NCI-H526 (cell line): Measurements from ENCODE around the gene RAB11FIP4.
A peak's percentile ranks its signal among the peaks of the same experiment; 100 is the strongest.

ENCODE experiments used
- DNase-seq, 2 experiments: peaks; one replicate each; lab custom pipeline; 2025; lab: John Stamatoyannopoulos, UW

The RAB11FIP4 gene

DNA sequence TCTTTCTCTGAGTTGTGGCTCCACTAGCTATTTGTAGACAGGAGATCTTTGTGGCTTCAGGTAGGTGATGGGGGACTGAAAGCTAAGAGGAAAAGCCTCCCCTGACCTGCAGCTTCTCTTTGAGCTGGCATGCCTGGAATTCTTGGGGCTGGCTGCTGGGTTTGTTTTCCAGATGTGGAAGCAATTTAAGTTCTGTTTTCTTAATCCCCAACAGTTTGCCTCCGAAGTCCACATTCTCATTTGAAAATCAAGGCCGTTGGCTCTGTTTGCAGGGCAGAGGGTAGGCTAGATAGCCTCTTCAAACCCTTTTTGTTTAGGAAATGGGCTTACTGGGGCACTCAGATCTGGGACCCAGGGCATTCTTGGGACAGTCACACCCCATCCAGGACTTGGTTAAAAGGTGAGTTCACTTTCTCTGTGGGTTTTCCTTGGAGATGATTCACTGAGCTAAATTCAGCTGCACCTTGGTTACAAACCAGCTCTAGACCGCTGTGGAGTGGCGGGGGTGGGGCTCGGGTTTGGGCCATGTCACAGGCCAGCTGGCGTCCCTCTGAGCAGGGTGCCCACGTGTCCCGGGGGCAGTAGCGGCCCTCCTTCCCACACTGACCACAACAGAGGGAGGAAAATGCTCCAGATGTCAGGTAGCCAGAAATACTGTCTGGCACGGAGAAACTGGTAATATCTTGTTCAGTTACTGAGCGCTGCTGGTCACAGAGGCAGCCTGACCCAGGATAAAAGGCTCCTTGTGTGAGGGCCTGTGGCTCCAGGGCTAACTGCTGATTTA, 108.5 kb downstream of the RAB11FIP4 start:
- peak; percentile 47 to 71 for DNase-seq

DNA sequence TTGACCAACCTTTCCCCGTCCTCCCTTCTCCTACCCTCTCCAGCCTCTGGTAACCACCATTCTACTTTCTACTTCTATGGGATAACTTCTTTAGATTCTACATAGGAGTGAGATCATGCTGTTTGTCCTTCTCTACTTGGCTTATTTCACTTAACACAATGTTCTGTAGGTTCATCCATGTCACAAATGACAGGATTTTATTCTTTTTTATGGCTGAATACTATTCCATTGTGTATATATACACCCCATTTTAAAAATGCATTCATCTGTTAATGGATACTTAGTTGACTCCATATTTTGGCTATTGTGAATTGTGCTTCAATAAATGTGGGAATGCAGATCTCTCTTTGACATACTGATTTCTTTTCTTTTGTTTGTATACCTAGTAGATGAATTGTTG, 115.0 kb downstream of the RAB11FIP4 start:
- DNase-seq, result no peak

DNA sequence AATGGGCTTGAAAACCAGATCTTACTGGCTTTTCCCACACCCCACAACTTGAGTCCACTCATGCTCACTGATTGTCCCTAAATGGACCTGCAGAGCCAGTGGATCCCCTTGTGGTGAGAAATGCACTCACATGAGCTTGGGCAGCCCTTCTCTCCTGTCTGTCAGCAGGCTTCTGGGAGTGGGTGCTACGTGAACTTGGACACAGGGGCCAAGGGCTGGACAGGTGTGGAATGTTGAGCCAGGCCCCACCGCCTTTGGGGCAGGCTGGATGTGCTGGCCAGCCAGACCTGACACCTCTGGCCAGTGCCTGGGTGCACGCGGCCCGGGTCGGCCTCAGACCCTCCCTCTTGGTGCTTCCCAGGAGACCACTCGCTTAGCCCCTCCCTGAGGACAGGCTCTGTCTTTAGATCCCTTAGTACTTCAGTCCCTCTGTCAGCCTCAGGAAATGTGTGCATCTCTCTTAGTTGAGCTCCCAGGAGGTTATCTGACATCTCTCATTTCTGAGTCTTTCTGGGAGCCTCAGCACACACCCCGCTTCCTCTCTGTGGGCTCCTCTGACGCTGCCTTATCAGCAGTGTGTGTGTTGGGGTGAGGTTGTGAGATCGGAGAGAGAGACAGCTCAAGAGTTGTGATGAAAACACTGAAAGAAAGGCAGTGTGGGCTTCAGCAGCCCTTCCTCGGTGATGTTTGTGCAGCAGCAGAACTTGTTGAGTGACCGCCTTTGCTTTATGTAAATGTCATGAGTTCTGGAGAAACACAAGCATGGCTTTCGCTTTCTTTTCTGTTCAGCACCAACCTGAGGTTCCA, 117.0 kb downstream of the RAB11FIP4 start:
- DNase-seq, result peak in 1 of 2 experiments; percentile 14

DNA sequence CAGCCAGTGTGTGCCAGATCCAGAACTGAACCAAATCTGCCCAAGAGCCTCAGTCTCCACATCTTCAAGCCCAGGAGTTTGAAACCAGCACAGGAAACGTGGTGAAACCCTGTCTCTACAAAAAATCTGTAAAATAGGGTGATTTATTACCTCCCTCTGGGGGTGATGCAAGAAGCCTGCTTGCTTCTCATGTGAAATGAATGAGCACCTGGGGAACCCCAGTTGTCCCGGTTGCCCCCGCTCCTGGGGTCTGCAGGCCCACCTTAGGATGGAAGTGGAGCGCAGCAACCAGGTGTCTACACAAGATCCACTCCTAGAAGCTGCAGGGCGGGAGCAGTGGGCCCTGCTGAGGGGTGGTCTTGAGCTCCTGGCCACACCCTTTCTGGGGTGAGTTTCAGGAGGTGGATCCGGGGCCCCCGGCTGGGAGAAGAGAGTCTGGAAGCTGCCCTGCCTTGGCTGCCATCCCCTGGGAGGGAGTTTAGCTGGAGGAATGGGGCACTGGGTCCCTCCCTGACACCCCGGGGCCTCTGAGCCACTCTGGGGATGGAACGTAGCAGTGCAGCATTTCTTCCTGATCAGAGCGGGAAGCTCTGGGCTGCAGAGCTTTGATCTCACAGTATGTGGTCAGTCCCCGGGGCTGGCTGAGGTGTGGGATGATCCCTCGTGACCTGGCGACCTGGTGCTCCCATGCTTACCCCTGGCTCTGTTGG, 117.8 kb downstream of the RAB11FIP4 start:
- DNase-seq, result no peak

DNA sequence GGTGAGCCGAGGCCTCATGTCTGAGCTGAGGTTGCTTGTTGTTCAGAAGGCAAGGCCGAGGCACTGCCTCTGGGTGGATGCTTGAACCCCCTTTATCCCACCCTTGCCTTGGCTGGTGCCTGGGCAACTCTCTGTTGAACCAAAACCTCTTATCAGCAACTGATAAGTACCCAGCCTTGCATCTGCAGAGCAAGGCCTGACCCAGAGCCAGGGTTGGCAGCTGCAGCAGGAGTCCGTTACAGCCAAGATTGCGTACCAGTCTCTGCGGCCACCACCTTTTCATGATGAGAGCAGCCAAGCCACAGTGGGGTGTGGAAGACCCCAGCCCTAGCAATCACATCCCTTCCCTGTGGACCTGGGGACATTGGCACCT, 118.3 kb downstream of the RAB11FIP4 start:
- DNase-seq, result no peak

DNA sequence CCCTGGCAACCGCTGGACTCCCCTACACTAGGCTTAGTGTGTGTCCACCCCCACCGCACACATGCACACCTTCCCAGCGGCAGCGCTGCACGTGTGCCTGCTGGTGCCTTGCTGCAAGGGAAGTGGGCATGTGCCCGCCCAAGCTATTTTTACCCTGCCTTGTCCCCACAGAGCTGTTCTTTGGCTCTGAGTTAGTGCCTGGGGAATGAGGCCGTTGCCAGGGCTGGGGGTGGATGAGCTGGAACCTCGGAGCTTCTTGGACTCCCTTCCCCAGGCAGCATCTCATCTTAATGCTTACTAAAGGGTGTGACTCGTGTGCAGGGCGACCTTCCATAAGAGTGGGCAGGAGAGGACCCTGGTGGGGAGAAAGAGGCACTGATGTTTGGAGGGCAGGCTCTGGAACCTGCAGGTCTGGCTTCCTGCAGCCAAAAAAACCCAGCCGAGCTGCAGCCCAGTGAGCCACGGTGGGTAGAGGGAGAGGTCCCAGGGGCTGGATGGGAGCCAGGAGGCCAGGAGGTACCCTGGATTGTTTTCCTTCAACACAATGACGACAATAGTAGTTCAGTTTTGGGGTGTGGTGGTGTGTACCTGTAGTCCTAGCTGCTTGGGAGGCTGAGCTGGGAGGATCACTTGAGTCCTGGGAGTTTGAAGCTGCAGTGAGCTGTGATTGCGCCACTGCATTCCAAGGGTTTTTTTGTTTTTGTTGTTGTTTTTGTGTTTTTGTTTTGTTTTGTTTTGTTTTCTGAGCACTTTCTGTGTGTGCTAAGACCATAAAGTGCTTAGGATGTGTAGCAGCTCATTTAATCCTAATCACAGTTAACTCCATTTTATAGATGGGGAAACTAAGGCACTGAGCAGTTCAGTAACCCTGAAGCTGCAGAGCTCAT, 119.1 kb downstream of the RAB11FIP4 start:
- no peak for DNase-seq

DNA sequence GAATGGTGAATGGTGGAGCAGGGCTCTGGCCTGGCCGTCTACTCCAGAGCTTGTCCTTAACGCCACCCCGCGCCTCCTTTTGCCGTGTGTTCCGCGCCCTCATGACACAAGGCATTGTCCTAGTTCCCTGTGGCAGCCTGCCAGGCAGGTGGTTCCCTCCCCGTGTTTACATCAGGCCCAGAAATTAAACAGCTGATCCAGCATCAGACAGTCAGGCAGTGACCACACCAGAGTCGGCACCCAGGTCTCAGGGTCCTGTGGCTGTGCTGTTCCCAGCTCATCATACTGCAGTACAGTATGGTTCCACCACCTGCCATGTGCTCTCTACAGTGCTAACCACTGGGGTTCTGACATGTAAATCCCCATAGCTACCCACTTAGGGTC, 119.7 kb downstream of the RAB11FIP4 start:
- DNase-seq, result no peak

DNA sequence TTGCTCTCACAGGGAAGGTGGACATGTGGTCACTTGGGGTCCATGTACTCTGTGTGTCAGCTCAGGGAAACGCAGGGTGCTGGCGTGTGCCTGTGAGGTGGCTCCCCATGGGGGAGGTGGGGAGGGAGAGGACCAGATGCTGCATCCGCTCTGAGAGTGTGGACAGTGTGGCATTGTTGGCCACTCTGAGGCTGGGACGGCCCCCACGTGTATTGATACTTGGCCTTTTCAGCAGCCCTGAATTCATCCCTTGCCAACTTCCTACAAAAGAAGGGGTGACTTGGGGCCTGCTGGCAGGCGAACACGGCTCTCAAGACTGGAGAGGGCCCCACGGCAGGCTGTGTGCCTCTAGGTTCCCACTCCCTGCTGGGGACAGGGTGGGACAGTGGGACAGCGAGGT, 120.1 kb downstream of the RAB11FIP4 start:
- DNase-seq, result no peak

DNA sequence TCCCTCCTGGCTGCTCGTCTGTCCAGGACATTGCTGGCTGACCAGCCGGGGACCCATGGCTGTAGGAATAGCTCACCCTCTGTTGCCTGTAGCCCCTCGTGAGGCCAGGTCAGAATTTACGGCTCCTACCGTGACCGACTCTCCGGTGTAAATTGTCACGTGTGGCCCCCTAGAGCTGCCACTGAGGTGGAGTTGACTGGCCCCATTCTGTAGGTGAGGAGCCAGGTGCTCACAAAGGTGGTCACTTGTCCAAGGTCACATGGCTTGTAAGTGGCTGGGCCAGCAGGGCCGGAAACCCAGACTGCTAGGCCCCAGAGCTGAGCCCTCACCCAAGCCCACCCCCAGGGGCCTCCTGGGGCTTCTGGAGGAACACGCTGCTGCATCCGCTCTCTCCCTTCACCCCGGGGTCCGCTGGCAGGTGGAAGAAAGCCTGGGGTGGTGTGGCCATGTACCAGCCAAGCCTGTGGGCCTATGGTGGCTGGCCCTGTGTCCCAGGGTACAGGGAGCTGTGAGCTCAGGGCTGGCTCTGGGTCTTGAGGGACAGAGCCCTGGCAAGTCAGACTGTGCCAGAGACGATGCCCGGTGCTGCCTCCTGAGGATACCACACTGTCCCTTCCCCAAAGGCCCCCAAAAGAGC, 120.7 kb downstream of the RAB11FIP4 start:
- no peak for DNase-seq

DNA sequence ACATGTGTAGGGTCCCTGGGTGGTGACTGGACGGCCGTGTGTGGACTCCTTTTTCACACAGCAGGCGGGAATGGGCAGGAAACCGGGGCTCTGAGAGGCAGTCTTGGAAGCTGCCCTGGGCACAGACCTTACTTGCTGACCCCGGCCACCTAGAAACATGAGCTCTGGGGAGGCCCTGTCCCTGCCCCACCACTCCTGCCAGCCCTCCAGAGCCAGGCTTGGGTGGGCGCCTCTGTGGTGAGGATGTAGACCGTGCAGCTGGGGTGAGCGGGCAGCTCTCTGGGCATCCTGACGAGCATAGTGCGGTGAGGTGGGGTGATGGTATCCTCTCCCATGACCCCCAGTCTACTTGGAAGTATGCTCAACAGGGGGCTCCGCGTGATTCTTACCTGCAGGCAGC, 121.3 kb downstream of the RAB11FIP4 start:
- no peak for DNase-seq

DNA sequence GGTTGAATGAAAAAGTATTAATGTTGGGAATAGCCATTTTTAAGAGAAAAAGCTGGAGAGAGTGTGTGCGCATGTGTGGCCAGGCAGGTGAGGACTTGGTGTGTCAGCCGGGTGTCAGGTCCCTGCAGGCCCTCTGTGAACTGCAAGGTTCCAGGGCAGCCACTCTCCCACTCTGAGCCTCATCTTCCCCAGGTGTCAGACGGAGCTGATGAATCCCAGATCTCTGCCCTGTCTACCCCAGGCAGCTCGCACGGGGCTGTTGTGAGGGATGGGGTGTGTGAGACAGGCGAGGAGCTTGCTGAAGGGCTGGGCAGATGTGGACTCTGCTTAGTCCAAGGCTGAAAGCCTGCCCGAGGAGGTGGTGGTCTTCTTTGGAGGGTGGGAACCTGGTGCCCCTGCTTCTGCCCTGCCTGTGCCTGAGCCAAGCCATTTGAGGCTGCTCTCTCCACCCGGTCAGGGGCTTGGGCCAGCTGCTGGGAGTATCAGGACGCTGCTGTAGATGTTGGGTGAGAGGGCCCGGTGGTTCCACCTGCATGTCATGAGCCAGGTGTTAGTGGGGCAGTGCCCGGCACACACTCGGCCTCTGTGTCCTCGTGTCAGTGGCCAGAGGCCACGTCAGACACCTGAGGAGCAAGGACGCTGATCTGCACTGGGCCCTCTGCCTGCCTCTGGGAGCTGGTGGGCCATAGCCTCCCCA, 122.4 kb downstream of the RAB11FIP4 start:
- DNase-seq, result no peak

DNA sequence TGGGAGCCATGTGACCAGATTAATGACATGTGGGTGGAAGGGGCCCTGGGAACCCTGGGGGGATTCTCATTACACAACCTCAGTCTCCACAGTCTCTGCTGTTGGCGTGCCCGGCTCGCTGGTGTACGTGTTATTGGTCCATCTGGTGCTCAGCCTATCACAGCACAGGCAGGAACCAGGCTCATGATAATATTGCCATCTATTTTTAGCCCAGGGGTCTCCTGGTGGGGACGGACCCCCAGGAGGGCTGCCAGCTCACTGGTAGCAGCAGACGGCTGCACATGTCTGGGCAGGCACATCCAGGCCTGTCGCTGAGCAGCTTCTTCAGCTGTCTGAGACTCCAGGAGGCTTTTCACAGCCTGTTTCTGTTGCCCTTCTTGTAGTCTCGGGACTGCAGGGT, 123.8 kb downstream of the RAB11FIP4 start:
- DNase-seq, result no peak

DNA sequence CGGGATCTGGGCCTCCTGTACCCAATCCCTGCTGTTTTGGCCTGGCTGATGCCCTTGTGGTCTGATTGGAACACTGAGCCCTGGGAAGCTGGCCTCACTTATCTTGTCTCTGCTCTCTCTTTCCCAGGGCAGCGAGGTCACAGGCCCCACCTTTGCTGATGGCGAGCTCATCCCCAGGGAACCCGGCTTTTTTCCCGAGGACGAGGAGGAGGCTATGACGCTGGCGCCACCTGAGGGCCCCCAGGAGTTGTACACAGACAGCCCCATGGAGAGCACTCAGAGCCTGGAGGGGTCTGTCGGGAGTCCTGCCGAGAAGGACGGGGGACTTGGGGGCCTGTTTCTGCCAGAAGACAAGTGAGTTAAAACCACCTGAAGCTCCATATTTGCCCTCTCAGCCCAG, 126.0 kb downstream of the RAB11FIP4 start:
- peak in 1 of 2 experiments; percentile 72 for DNase-seq

DNA sequence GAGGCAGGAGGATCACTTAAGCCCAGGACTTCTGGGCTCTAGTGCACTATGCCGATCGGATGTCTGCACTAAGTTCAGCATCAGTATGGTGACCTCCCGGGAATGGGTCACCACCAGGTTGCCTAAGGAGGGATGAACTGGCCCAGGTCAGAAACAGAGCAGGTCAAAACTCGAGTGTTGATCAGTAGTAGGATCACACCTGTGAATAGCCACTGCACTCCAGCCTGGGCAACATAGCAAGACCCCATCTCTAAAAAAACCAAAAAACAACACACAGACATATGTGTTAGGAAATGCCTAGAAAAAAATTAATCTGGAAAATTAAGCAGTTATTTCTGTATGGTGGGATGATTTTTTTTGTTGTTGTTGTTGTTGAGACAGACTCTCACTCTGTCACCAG, 127.0 kb downstream of the RAB11FIP4 start:
- no peak for DNase-seq

DNA sequence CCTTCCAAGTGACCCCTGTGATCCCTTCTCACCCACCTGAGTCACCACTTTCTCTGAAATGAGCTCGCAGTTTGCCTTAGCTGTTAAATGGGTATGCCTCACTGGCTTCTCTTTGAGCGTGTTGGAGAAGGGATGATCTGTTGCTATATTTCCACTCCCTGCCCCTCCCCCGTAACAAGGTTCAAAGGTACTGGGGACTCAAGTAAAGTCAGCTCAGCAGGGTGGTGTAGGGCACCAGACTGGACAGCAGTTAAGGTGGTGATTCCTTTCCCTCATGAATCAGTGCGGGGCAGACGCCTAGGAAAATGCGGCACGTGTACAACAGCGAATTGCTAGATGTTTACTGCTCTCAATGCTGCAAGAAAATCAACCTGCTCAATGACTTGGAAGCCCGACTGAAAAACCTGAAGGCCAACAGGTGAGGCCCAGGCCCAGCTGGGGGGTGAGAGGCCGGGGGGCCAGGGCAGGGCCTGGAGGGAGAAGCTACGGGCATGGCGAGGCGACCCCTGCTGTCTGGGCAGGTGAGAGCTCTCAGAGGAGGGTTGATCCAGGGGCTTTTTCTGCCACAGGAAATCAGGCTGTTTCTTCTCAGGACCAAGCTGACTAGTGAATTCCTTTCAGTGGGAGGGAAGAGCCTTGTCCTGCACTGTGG, 130.3 kb downstream of the RAB11FIP4 start:
- DNase-seq, result no peak

DNA sequence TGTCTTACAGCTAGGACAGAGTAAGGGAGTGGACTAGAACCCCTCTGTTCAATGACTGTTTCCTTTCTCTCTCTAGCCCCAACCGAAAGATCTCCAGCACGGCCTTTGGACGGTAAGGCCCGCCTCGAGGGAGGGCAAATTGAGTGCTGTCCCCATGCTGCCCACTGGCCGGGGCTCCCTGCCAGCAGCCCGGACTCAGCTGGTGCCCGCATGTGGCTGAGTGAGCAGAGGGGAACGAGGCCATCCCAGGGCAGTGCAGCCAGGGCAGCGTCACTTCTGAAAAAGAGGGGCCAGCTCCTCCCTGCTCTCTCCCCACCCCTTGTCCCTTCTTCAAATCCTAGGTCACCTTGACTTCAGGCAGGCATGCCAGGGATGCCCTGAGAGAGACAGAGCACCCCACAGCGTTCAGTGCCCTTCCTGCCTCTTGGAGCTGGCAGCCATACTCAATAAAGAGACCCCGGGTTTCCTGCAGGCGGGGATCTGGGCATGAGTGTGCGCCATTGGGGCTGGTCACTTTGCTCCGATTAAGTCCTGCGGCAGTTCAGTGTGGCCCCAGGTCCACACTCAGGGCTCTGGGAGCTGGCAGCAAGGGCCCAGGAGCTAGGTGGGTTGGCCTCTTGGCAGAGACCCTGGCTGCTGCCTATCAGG, 130.9 kb downstream of the RAB11FIP4 start:
- no peak for DNase-seq

DNA sequence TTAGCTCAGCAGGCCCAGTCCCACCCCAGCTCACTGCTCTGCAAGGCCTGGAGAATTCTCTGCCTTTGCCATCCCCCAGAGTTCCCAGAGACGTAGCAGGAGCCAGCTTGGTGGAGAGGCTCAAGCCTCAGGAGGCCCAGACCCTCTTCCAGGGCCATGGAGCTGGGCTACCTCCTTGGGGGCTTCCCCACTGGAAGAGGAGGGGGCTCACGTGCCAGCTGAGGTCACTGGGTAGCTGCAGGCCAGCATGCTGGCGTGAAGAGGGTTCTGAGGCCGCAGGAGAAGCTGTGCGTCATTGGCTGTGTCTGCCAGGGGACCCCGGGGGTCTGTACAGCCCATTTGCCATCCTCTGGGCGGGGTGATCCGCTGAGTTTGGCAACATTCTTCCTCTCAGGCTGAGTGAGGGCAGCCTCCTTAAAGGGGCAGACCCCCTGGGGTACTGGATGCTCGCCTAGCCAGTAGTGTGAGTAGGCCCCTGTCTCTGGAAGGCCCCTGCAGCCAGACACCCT, 131.6 kb downstream of the RAB11FIP4 start:
- no peak for DNase-seq

DNA sequence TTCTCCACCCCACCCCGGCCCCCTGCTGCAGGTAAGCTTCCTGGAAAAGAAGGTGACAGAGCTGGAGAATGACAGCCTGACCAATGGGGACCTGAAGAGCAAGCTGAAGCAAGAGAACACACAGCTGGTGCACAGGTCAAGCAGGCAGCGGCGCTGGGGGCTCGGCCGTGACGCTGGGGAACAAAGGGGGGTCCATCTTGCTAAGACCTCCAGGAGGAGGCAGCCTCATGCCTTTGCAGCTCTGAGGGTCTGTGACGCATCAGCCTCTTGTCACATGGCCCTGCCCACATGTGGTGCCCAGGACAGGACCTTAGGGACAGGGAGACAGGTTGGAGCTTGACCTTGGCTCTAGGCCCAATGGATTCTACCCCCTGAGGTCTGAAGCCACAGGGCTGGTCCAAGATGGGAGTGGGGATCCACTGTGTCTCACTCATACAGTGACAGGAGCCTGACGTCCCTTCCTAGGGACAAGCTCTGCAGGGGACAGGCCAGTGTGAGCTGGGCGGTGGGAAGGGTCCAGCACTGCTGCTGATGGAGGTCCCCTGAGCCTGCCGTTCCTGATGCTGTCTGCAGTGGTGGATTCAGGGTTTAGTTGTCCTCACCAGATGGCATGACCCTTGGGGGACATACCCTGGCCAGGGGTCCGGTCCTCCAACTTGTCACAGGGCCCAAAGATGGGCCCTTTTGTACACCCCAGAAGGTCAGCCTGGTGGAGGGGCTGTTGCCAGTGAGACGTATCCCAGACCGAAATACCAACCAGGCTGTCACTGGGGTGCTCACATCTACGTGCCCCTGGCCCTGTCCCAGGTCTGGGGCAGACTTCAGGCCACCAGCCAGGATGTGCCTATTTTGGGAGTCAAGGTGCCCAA, 132.6 kb downstream of the RAB11FIP4 start:
- no peak for DNase-seq
